GOT3 (cell line): ENCODE data around the gene SRGAP1.

Experiments
- DNase-seq: peaks from one replicate; lab custom pipeline; 2025; ENCODE audit warnings: mixed read lengths; lab: John Stamatoyannopoulos, UW

Gene SRGAP1

GRCh38 chr12:63844391-63845341 is at the start of gene SRGAP1:
Gene SRGAP1 (plus strand): TSS chr12:63844700. CDS start chr12:63844817, 117 bp downstream.
- peak; percentile 33 for DNase-seq

GRCh38 chr12:63795032-63795687 is 49.3 kb upstream of the SRGAP1 start:
- no peak for DNase-seq

- no peak for DNase-seq
These were observed 48.6 kb upstream of the SRGAP1 start for GRCh38 chr12:63795944-63796343.

GRCh38 chr12:63802012-63802608 is 42.4 kb upstream of the SRGAP1 start:
- no peak for DNase-seq

- DNase-seq = no peak
These were observed 39.8 kb upstream of the SRGAP1 start for GRCh38 chr12:63804746-63805145.

GRCh38 chr12:63805704-63806672 is 38.5 kb upstream of the SRGAP1 start:
- DNase-seq = no peak

- DNase-seq = no peak
These were observed 35.9 kb upstream of the SRGAP1 start for GRCh38 chr12:63808631-63809030.

GRCh38 chr12:63809566-63809965 is 34.9 kb upstream of the SRGAP1 start:
- DNase-seq = no peak

GRCh38 chr12:63811334-63811733 is 33.2 kb upstream of the SRGAP1 start:
- DNase-seq = no peak

- DNase-seq = no peak
These were observed 32.7 kb upstream of the SRGAP1 start for GRCh38 chr12:63811755-63812154.

- DNase-seq = no peak
These were observed 30.2 kb upstream of the SRGAP1 start for GRCh38 chr12:63814146-63814772.

- DNase-seq = no peak
These were observed 29.0 kb upstream of the SRGAP1 start for GRCh38 chr12:63815482-63815852.

GRCh38 chr12:63816031-63816430 is 28.5 kb upstream of the SRGAP1 start:
- DNase-seq = no peak

GRCh38 chr12:63820427-63820826 is 24.1 kb upstream of the SRGAP1 start:
- no peak for DNase-seq

- DNase-seq = no peak
These were observed 22.7 kb upstream of the SRGAP1 start for GRCh38 chr12:63821781-63822251.

GRCh38 chr12:63822352-63822751 is 22.1 kb upstream of the SRGAP1 start:
- DNase-seq = no peak

GRCh38 chr12:63823040-63823439 is 21.5 kb upstream of the SRGAP1 start:
- no peak for DNase-seq

- DNase-seq = no peak
These were observed 18.4 kb upstream of the SRGAP1 start for GRCh38 chr12:63826006-63826585.

GRCh38 chr12:63828867-63829266 is 15.6 kb upstream of the SRGAP1 start:
- no peak for DNase-seq

- no peak for DNase-seq
These were observed 8.5 kb upstream of the SRGAP1 start for GRCh38 chr12:63836046-63836445.

- no peak for DNase-seq
These were observed 7.6 kb upstream of the SRGAP1 start for GRCh38 chr12:63836936-63837335.
